H9 (cell line): ENCODE data around the gene TAF4B. TPM values are rescaled to one million over a fixed set of nuclear protein-coding genes. Genes with fewer than 3 reads are reported as not detected.

Experiments
- DNase-seq: peaks from one replicate; pipeline ENCODE4 v3.0.0-alpha.2; 2017
- H2AFZ ChIP-seq: one replicate; pipeline ENCODE4 v1.6.1; 2013; ENCODE audit warnings: mild to moderate bottlenecking, low read length, control low read depth, moderate library complexity
- H2AK5ac ChIP-seq: 2 replicates; pipeline ENCODE4 v1.6.1; 2013; ENCODE audit warnings: low read length, control low read depth, mixed read lengths; ENCODE audit not compliant: insufficient read length
- H2BK120ac ChIP-seq: one replicate; pipeline ENCODE4 v1.6.1; 2013; ENCODE audit warnings: low read depth, mild to moderate bottlenecking, low read length, control low read depth, inconsistent platforms; ENCODE audit not compliant: poor library complexity, severe bottlenecking
- H2BK12ac ChIP-seq: 2 replicates; pipeline ENCODE4 v1.6.1; 2013; ENCODE audit warnings: low read length, control low read depth, mixed read lengths, low read depth; ENCODE audit not compliant: insufficient read length
- H2BK15ac ChIP-seq: 2 replicates; pipeline ENCODE4 v1.6.1; 2013; ENCODE audit warnings: low read depth, low read length, control low read depth
- H2BK20ac ChIP-seq: one replicate; pipeline ENCODE4 v1.6.1; 2013; ENCODE audit warnings: low read depth, mild to moderate bottlenecking, low read length, control low read depth, inconsistent platforms; ENCODE audit not compliant: poor library complexity, severe bottlenecking
- H2BK5ac ChIP-seq: 2 replicates; pipeline ENCODE4 v1.6.1; 2013; ENCODE audit warnings: low read length, control low read depth, mixed read lengths; ENCODE audit not compliant: insufficient read length
- H3K14ac ChIP-seq: 2 replicates; pipeline ENCODE4 v1.6.1; 2013; ENCODE audit warnings: low read length, control low read depth; ENCODE audit not compliant: insufficient read depth
- H3K18ac ChIP-seq: 2 replicates; pipeline ENCODE4 v1.6.1; 2013; ENCODE audit warnings: low read depth, mild to moderate bottlenecking, mixed read lengths, low read length, control low read depth; ENCODE audit not compliant: insufficient read length
- H3K23ac ChIP-seq: 2 replicates; pipeline ENCODE4 v1.6.1; 2013; ENCODE audit warnings: low read length, control low read depth, mixed read lengths, low read depth; ENCODE audit not compliant: insufficient read length
- H3K23me2 ChIP-seq: 2 replicates; pipeline ENCODE4 v1.6.1; 2013; ENCODE audit warnings: low read depth, mild to moderate bottlenecking, mixed read lengths, low read length, control low read depth; ENCODE audit not compliant: insufficient read length, poor library complexity, severe bottlenecking
- H3K27ac ChIP-seq: 2 replicates; pipeline ENCODE4 v1.5.1; 2013; ENCODE audit warnings: low read length, control low read depth, mixed read lengths, low read depth; ENCODE audit not compliant: insufficient read length
- H3K27me3 ChIP-seq: 2 replicates; pipeline ENCODE4 v1.6.1; 2013; ENCODE audit warnings: low read length, control low read depth, inconsistent platforms; ENCODE audit not compliant: insufficient read depth
- H3K4ac ChIP-seq: 2 replicates; pipeline ENCODE4 v1.6.1; 2013; ENCODE audit warnings: low read depth, mild to moderate bottlenecking, control low read depth, inconsistent platforms, low read length, moderate library complexity
- H3K4me1 ChIP-seq: 2 replicates; pipeline ENCODE4 v1.6.1; 2013; ENCODE audit warnings: low read length, control low read depth, inconsistent platforms; ENCODE audit not compliant: insufficient read depth
- H3K4me2 ChIP-seq: 2 replicates; pipeline ENCODE4 v1.6.1; 2013; ENCODE audit warnings: low read length, control low read depth, mixed read lengths; ENCODE audit not compliant: insufficient read length, insufficient read depth
- H3K56ac ChIP-seq: 2 replicates; pipeline ENCODE4 v1.6.1; 2013; ENCODE audit warnings: low read depth, mild to moderate bottlenecking, mixed read lengths, low read length, control low read depth; ENCODE audit not compliant: insufficient read length
- H3K79me1 ChIP-seq: 2 replicates; pipeline ENCODE4 v1.6.1; 2013; ENCODE audit warnings: low read depth, mild to moderate bottlenecking, moderate library complexity, low read length, control low read depth, inconsistent platforms; ENCODE audit not compliant: insufficient read depth, poor library complexity, severe bottlenecking
- H3K79me2 ChIP-seq: 2 replicates; pipeline ENCODE4 v1.6.1; 2013; ENCODE audit warnings: low read length, control low read depth, inconsistent platforms; ENCODE audit not compliant: insufficient read depth
- H3K9ac ChIP-seq: 2 replicates; pipeline ENCODE4 v1.6.1; 2013; ENCODE audit warnings: low read length, control low read depth, mixed read lengths; ENCODE audit not compliant: insufficient read length; ENCODE audit errors: extremely low read depth
- H3K9me3 ChIP-seq: one replicate; pipeline ENCODE4 v1.6.1; 2013; ENCODE audit warnings: low read depth, low read length, inconsistent platforms; ENCODE audit not compliant: control insufficient read depth
- H3T11ph ChIP-seq: one replicate; pipeline ENCODE4 v1.6.1; 2013; ENCODE audit warnings: mild to moderate bottlenecking, low read length, control low read depth, inconsistent platforms
- H4K20me1 ChIP-seq: one replicate; pipeline ENCODE4 v1.6.1; 2013; ENCODE audit not compliant: control insufficient read depth, insufficient read length, insufficient read depth
- H4K5ac ChIP-seq: 2 replicates; pipeline ENCODE4 v1.6.1; 2013; ENCODE audit warnings: low read depth, mild to moderate bottlenecking, mixed read lengths, low read length, control low read depth; ENCODE audit not compliant: insufficient read length
- H4K8ac ChIP-seq: replicated peaks from 2 replicates; pipeline ENCODE4 v1.6.1; 2013; ENCODE audit warnings: low read length, control low read depth, mixed read lengths, low read depth; ENCODE audit not compliant: insufficient read length
- H4K91ac ChIP-seq: 2 replicates; pipeline ENCODE4 v1.6.1; 2013; ENCODE audit warnings: low read depth, mild to moderate bottlenecking, moderate library complexity, mixed read lengths, low read length, control low read depth; ENCODE audit not compliant: insufficient read length
- H3K27ac Mint-ChIP-seq, 3 experiments: 2 replicates in 2 of 3; 3 replicates in 1 of 3; pipeline ENCODE4 v1.8.0; 2020 to 2021; ENCODE audit warnings: mixed read lengths in 3 of 3, mild to moderate bottlenecking in 1 of 3, moderate library complexity in 1 of 3
- H3K27me3 Mint-ChIP-seq: 2 replicates; pipeline ENCODE4 v1.8.0; 2021; ENCODE audit warnings: low read depth, mild to moderate bottlenecking, moderate library complexity, mixed read lengths
- H3K36me3 Mint-ChIP-seq, 3 experiments: 2 replicates in 2 of 3; 3 replicates in 1 of 3; pipeline ENCODE4 v1.8.0; 2020 to 2021; ENCODE audit warnings: low read depth in 3 of 3, mixed read lengths in 3 of 3; ENCODE audit not compliant: insufficient read depth in 1 of 3
- H3K4me1 Mint-ChIP-seq, 2 experiments: 2 replicates each; pipeline ENCODE4 v1.8.0; 2020; ENCODE audit warnings: mixed read lengths in 2 of 2
- H3K4me3 Mint-ChIP-seq, 2 experiments: 2 replicates in 1 of 2; 3 replicates in 1 of 2; pipeline ENCODE4 v1.8.0; 2020 to 2021; ENCODE audit warnings: mild to moderate bottlenecking in 2 of 2, mixed read lengths in 2 of 2, moderate library complexity in 1 of 2
- H3K9me3 Mint-ChIP-seq, 2 experiments: 2 replicates in 1 of 2; 3 replicates in 1 of 2; pipeline ENCODE4 v1.8.0; 2020; ENCODE audit warnings: mild to moderate bottlenecking in 2 of 2, mixed read lengths in 2 of 2, moderate library complexity in 1 of 2
- WGBS: extraction: QIAGEN DNeasy Blood & Tissue Kit; methylation state at CpG from one replicate; pipeline ENCODE4 v1.1.7; 2013; ENCODE audit warnings: missing lambda C conversion rate, low lambda C conversion rate, mixed read lengths; ENCODE audit not compliant: insufficient read length; ENCODE audit errors: extremely low coverage; 5-methylcytosine and 5-hydroxymethylcytosine counted together
- total RNA-seq: library from RNA; stranded (reverse); gene quantifications from 2 replicates; pipeline ENCODE4 v1.2.1, GENCODE V29; 2021
- TF ChIP-seq, protein P1 (sequence below): fragments of 200-600 bp; sonication (generic); conservative IDR thresholded peaks from 3 replicates; pipeline ENCODE4 v1.8.0; 2021; ENCODE audit warnings: antibody characterized with exemption, mild to moderate bottlenecking

The TAF4B gene
- total RNA-seq, 1 experiment from 2014 or later, result 19.8 TPM

GRCh38 chr18:26320686-26321085 is 94.4 kb downstream of the TAF4B start:
- H3K9me3 Mint-ChIP-seq, result no peaks in the 10 kb centered on the region
- no peak overlapping the region for H2BK120ac ChIP-seq
- H4K20me1 ChIP-seq, result no peaks in the 10 kb centered on the region
- H3K14ac ChIP-seq, result no peak overlapping the region
- no peak overlapping the region for H3K23ac ChIP-seq
- H3K4me2 ChIP-seq, result no peak overlapping the region
- no peak overlapping the region for H3K56ac ChIP-seq
- no peak overlapping the region for H4K8ac ChIP-seq
- H3K18ac ChIP-seq, result no peak overlapping the region
- no peak for DNase-seq
- no peak overlapping the region for H2BK12ac ChIP-seq
- TF ChIP-seq, protein P1, sequence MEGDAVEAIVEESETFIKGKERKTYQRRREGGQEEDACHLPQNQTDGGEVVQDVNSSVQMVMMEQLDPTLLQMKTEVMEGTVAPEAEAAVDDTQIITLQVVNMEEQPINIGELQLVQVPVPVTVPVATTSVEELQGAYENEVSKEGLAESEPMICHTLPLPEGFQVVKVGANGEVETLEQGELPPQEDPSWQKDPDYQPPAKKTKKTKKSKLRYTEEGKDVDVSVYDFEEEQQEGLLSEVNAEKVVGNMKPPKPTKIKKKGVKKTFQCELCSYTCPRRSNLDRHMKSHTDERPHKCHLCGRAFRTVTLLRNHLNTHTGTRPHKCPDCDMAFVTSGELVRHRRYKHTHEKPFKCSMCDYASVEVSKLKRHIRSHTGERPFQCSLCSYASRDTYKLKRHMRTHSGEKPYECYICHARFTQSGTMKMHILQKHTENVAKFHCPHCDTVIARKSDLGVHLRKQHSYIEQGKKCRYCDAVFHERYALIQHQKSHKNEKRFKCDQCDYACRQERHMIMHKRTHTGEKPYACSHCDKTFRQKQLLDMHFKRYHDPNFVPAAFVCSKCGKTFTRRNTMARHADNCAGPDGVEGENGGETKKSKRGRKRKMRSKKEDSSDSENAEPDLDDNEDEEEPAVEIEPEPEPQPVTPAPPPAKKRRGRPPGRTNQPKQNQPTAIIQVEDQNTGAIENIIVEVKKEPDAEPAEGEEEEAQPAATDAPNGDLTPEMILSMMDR, result no peak
- H3K27ac ChIP-seq, result no peak overlapping the region
- H3T11ph ChIP-seq, result no peak overlapping the region
- no peak overlapping the region for H2BK20ac ChIP-seq
- no peak overlapping the region for H3K9ac ChIP-seq
- peaks cover 12 to 21% (median 20%) of the 10 kb centered on the region in 3 experiments for H3K36me3 Mint-ChIP-seq
- H3K79me1 ChIP-seq, result no peaks in the 10 kb centered on the region
- no peak overlapping the region; a peak in 1 of 7 replicates for H3K27ac Mint-ChIP-seq
- no CpG with 5 or more reads among the region's 1 CpG for WGBS
- H2AFZ ChIP-seq, result no peak overlapping the region
- no peak overlapping the region for H3K4me3 Mint-ChIP-seq
- no peaks in the 10 kb centered on the region; a peak in 1 of 4 replicates for H3K4me1 Mint-ChIP-seq
- no peak overlapping the region for H2BK5ac ChIP-seq
- H2AK5ac ChIP-seq, result no peak overlapping the region
- H3K9me3 ChIP-seq, result no peaks in the 10 kb centered on the region
- no peaks in the 10 kb centered on the region for H3K23me2 ChIP-seq
- no peak overlapping the region for H2BK15ac ChIP-seq
- H3K27me3 ChIP-seq, result no peaks in the 10 kb centered on the region
- H4K91ac ChIP-seq, result no peak overlapping the region
- H3K4me1 ChIP-seq, result no peaks in the 10 kb centered on the region
- H3K4ac ChIP-seq, result no peak overlapping the region
- no peaks in the 10 kb centered on the region for H3K79me2 ChIP-seq
- no peak overlapping the region for H4K5ac ChIP-seq
- no peaks in the 10 kb centered on the region for H3K27me3 Mint-ChIP-seq
